Stimulated activated naive CD8-positive, alpha-beta T cell treated with anti-CD3 and anti-CD28 coated beads, Interleukin-15, Interleukin-2, amounts not matched to agents 100 ng/mL and 50 ng/mL, for 24 hours (primary cell): ENCODE data around the gene PPM1E.
A peak's percentile ranks its signal among the peaks of the same experiment; 100 is the strongest.
"Not testable (repeated sequence)": the region's sequence is repeated elsewhere in the genome, so short reads cannot be mapped to it uniquely, and the experiment has no call there.

Source experiments
- H3K27ac Mint-ChIP-seq: one replicate; pipeline ENCODE4 v1.8.0; 2021; ENCODE audit warnings: mild to moderate bottlenecking, mixed read lengths
- H3K27me3 Mint-ChIP-seq: one replicate; pipeline ENCODE4 v1.8.0; 2021; ENCODE audit warnings: mixed read lengths
- H3K36me3 Mint-ChIP-seq: one replicate; pipeline ENCODE4 v1.8.0; 2021; ENCODE audit warnings: low read depth, mixed read lengths
- H3K4me1 Mint-ChIP-seq: one replicate; pipeline ENCODE4 v1.8.0; 2021; ENCODE audit warnings: low read depth, mixed read lengths
- H3K4me3 Mint-ChIP-seq: one replicate; pipeline ENCODE4 v1.8.0; 2021; ENCODE audit warnings: mild to moderate bottlenecking, mixed read lengths
- H3K9me3 Mint-ChIP-seq: one replicate; pipeline ENCODE4 v1.8.0; 2021; ENCODE audit warnings: mixed read lengths

Gene PPM1E

GRCh38 chr17:58755577-58756245 is at the start of gene PPM1E:
Gene PPM1E (plus strand): TSS chr17:58755854.
- Mint-ChIP-seq H3K27ac (no peak within 1 kb of the TSS), H3K9me3 (no peaks in the 10 kb centered on the region), H3K4me1 (peaks cover 15% of the 10 kb centered on the region), H3K27me3 (peaks cover 51% of the 10 kb centered on the region), H3K36me3 (no peaks in the 10 kb centered on the region), H3K4me3 (peak within 1 kb of the TSS; percentile 83)

- Mint-ChIP-seq H3K4me3 (no peak overlapping the region), H3K9me3 (no peaks in the 10 kb centered on the region), H3K36me3 (peaks cover 58% of the 10 kb centered on the region), H3K27ac (no peak overlapping the region), H3K4me1 (peaks cover 8% of the 10 kb centered on the region), H3K27me3 (no peaks in the 10 kb centered on the region)
Measured at GRCh38 chr17:58706351-58707140, 49.1 kb upstream of the PPM1E start.

- no peaks in the 10 kb centered on the region for H3K27me3 Mint-ChIP-seq
- no peak overlapping the region for H3K27ac Mint-ChIP-seq
- peaks cover 8% of the 10 kb centered on the region for H3K4me1 Mint-ChIP-seq
- no peak overlapping the region for H3K4me3 Mint-ChIP-seq
- H3K9me3 Mint-ChIP-seq: no peaks in the 10 kb centered on the region
- peaks cover 41% of the 10 kb centered on the region for H3K36me3 Mint-ChIP-seq
Measured at GRCh38 chr17:58710948-58711552, 44.6 kb upstream of the PPM1E start.

DNA sequence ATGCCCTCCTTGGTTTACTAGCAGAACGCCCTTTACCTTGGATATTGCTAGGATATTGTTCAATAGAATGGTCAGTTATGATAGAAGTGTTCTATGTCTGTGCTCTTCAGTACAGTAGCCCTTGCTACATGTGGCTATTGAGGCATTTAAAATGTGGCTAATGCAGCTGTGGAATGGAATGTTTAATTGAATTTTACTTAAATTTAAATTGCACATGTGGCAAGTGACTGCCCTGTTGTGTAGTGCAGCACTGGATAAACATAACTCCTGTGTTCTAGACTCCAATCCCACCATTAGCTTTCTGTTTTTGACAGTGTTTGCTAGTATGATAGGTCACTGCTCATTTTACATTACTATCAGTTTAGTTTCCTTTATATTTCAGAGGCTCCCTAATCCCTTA is 33.4 kb upstream of the PPM1E start:
- Mint-ChIP-seq H3K4me1 (no peaks in the 10 kb centered on the region), H3K27me3 (no peaks in the 10 kb centered on the region), H3K4me3 (no peak overlapping the region), H3K36me3 (peaks cover 49% of the 10 kb centered on the region), H3K27ac (no peak overlapping the region), H3K9me3 (no peaks in the 10 kb centered on the region)

GRCh38 chr17:58722696-58723095 is 33.0 kb upstream of the PPM1E start:
- H3K27ac Mint-ChIP-seq: no peak overlapping the region

DNA sequence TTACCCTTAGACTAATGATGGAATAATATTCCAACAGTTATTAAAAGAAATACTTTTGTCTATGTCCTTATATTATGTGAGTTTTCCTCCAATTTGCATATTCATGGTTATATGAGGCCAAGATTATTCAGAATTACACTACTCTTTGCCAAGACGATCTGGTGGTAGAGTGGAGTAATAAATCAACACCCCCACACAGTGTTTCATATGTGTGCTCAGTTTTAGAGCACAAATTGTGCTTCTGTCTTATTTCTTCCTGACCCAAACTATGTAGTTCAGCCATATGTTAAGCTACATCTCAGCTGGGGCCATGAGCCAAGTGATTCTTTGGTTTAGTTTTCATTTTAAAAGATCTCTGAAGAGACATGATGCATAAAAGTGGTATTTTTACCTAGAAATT is 26.9 kb upstream of the PPM1E start:
- Mint-ChIP-seq H3K27me3 (no peaks in the 10 kb centered on the region), H3K4me3 (no peak overlapping the region), H3K27ac (no peak overlapping the region), H3K4me1 (no peaks in the 10 kb centered on the region), H3K36me3 (peaks cover 28% of the 10 kb centered on the region), H3K9me3 (no peaks in the 10 kb centered on the region)

More at GRCh38 chr17:58722696-58723095, 33.0 kb upstream of the PPM1E start:
- Mint-ChIP-seq H3K9me3 (no peaks in the 10 kb centered on the region), H3K36me3 (peaks cover 47% of the 10 kb centered on the region), H3K4me3 (no peak overlapping the region), H3K4me1 (no peaks in the 10 kb centered on the region), H3K27me3 (no peaks in the 10 kb centered on the region)

DNA sequence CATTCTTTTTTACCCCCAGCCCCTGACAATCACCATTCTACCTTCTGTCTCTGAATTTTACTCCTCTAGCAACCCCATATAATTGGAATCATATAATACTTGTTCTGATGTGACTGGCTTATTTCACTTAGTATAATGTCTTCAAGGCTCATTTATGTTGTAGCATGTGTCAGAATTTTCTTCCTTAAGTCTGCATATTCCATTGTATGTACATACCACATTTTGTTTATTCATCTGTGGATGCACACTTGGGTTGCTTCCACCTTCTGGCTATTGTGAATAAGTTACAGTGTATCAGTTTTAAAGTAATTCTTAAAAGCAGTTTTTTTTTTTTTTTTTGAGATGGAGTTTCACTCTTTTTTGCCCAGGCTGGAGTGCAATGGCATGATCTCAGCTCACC is 24.7 kb upstream of the PPM1E start:
- Mint-ChIP-seq H3K36me3 (peaks cover 18% of the 10 kb centered on the region), H3K4me3 (no peak overlapping the region), H3K27ac (no peak overlapping the region), H3K27me3 (no peaks in the 10 kb centered on the region), H3K9me3 (no peaks in the 10 kb centered on the region), H3K4me1 (no peaks in the 10 kb centered on the region)

- Mint-ChIP-seq H3K4me3 (no peak overlapping the region), H3K4me1 (no peaks in the 10 kb centered on the region), H3K36me3 (peaks cover 12% of the 10 kb centered on the region), H3K27me3 (no peaks in the 10 kb centered on the region), H3K9me3 (no peaks in the 10 kb centered on the region), H3K27ac (no peak overlapping the region)
Measured at GRCh38 chr17:58734040-58734439, 21.6 kb upstream of the PPM1E start.

DNA sequence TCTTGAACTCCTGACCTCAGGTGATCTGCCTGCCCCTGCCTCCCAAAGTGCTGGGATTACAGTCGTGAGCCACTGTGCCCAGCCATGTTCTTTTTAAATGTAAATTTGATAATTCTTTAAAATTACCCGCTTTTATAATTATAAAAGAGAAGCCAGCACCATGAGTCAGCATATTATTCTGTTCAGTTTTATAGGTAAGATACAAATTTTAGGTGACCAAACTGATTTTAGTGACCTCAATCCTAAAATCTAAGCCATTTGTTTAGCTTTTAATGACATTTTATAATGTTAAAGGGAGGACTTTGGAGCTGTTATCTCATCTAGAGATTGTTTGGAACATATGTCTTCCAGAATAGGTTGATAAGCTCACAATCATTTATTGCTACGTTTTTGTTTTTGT is 20.8 kb upstream of the PPM1E start:
- Mint-ChIP-seq H3K27me3 (no peaks in the 10 kb centered on the region), H3K4me1 (no peaks in the 10 kb centered on the region), H3K36me3 (peaks cover 12% of the 10 kb centered on the region), H3K27ac (no peak overlapping the region), H3K9me3 (no peaks in the 10 kb centered on the region), H3K4me3 (no peak overlapping the region)

GRCh38 chr17:58741121-58741625 is 14.5 kb upstream of the PPM1E start:
- Mint-ChIP-seq H3K27ac (no peak overlapping the region), H3K36me3 (no peaks in the 10 kb centered on the region), H3K4me3 (no peak overlapping the region), H3K27me3 (no peaks in the 10 kb centered on the region), H3K4me1 (no peaks in the 10 kb centered on the region), H3K9me3 (no peaks in the 10 kb centered on the region)

- Mint-ChIP-seq H3K4me3 (no peak overlapping the region), H3K27me3 (no peaks in the 10 kb centered on the region), H3K9me3 (no peaks in the 10 kb centered on the region), H3K4me1 (no peaks in the 10 kb centered on the region), H3K27ac (no peak overlapping the region), H3K36me3 (no peaks in the 10 kb centered on the region)
Measured at GRCh38 chr17:58747674-58748073, 8.0 kb upstream of the PPM1E start.

DNA sequence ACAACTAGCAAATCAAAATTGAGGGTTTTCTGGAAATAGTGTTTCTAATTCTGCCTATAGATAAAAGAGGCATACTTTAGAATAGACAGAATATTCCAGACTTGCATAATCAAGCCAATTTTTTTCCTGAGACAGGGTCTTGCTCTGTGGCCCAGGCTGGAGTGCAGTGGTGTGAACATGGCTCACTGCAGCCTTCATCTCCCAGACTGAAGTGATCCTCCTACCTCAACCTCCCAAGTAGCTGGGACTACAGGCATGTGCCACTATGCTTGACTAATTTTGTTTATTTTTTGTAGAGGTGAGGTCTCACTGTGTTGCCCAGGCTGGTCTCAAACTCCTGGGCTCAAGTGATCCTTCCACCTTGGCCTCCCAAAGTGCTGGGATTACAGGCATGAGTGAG is 6.0 kb upstream of the PPM1E start:
- not testable (repeated sequence) for H3K9me3 Mint-ChIP-seq, H3K4me1 Mint-ChIP-seq, H3K4me3 Mint-ChIP-seq, H3K36me3 Mint-ChIP-seq, H3K27ac Mint-ChIP-seq
- H3K27me3 Mint-ChIP-seq: peaks cover 11% of the 10 kb centered on the region

GRCh38 chr17:58753026-58753425 is 2.6 kb upstream of the PPM1E start:
- no peaks in the 10 kb centered on the region for H3K36me3 Mint-ChIP-seq
- H3K9me3 Mint-ChIP-seq: no peaks in the 10 kb centered on the region
- no peak overlapping the region for H3K4me3 Mint-ChIP-seq
- peaks cover 30% of the 10 kb centered on the region for H3K27me3 Mint-ChIP-seq
- no peak overlapping the region for H3K27ac Mint-ChIP-seq
- H3K4me1 Mint-ChIP-seq: peaks cover 15% of the 10 kb centered on the region

DNA sequence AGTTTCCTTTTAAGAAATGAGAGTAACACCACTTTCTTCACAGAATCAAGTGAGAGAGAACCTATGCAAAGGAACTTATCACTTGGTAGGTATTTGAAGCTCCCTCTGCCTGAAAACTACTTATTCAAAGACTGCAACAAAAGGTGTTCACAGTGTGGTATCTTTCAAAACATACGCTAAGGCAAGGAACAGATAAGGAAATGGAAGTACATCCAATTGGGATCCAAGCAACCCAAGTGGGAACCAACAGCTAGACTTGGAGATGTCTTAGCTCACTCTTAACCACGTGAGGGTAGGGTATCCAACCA is 431 bp upstream of the PPM1E start:
- H3K27me3 Mint-ChIP-seq: peaks cover 46% of the 10 kb centered on the region
- H3K9me3 Mint-ChIP-seq: no peaks in the 10 kb centered on the region
- peaks cover 15% of the 10 kb centered on the region for H3K4me1 Mint-ChIP-seq
- H3K36me3 Mint-ChIP-seq: no peaks in the 10 kb centered on the region
- H3K4me3 Mint-ChIP-seq: peak overlapping the region; percentile 57
- H3K27ac Mint-ChIP-seq: no peak overlapping the region
